IMR-90 (cell line): ENCODE measurements around the gene GRB2. TPM values are rescaled to one million over a fixed set of nuclear protein-coding genes. Genes with fewer than 3 reads are reported as not detected.

Experiments used
- ATAC-seq: fragments of 200-7000 bp; cut with Tn5 transposase; 2 replicates; pipeline ENCODE4 v1.9.1; 2020; ENCODE audit warnings: low read depth, mild to moderate bottlenecking, moderate library complexity
- BruUV-seq: library from RNA; stranded (reverse); fragments of 400-500 nt; replicated peaks from 2 replicates; lab custom pipeline; 2021; lab: Mats Ljungman, UMichigan
- CTCF ChIA-PET: fragments of 300-600 bp; formaldehyde crosslinking; extraction: SDS; loops from one replicate; lab custom pipeline; 2021; ENCODE audit warnings: antibody characterized with exemption; lab: Yijun Ruan, JAX
- POLR2A ChIA-PET: fragments of 300-600 bp; sonication (Branson Sonifier 250); formaldehyde crosslinking; loops from one replicate; lab custom pipeline; 2022; ENCODE audit warnings: antibody characterized with exemption; ENCODE audit not compliant: unreplicated experiment; lab: Charles Lee
- DNase-seq: peaks from one replicate; pipeline ENCODE4 v3.0.0; 2013
- H2AFZ ChIP-seq: replicated peaks from 2 replicates; pipeline ENCODE3; 2013; ENCODE audit warnings: low read length, mild to moderate bottlenecking; ENCODE audit not compliant: poor library complexity
- H2AK5ac ChIP-seq: 2 replicates; pipeline ENCODE4 v1.6.1; 2013; ENCODE audit warnings: low read depth, low read length, inconsistent platforms
- H2AK9ac ChIP-seq: replicated peaks from 2 replicates; pipeline ENCODE3; 2013; ENCODE audit warnings: mild to moderate bottlenecking, low read depth, low read length, moderate library complexity; ENCODE audit not compliant: poor library complexity
- H2BK120ac ChIP-seq: 2 replicates; pipeline ENCODE4 v1.6.1; 2013; ENCODE audit warnings: low read depth, low read length, inconsistent platforms
- H2BK15ac ChIP-seq: 3 replicates; pipeline ENCODE4 v1.6.1; 2013; ENCODE audit warnings: low read depth, low read length, inconsistent platforms
- H2BK20ac ChIP-seq: 2 replicates; pipeline ENCODE4 v1.6.1; 2013; ENCODE audit warnings: low read depth, mild to moderate bottlenecking, inconsistent platforms, low read length, moderate library complexity
- H2BK5ac ChIP-seq: 2 replicates; pipeline ENCODE4 v1.6.1; 2013; ENCODE audit warnings: mild to moderate bottlenecking, low read depth, low read length, inconsistent platforms; ENCODE audit not compliant: poor library complexity, severe bottlenecking
- H3K14ac ChIP-seq: replicated peaks from 2 replicates; pipeline ENCODE4 v1.6.1; 2013; ENCODE audit warnings: low read depth, low read length, inconsistent platforms
- H3K18ac ChIP-seq: 2 replicates; pipeline ENCODE4 v1.6.1; 2013; ENCODE audit warnings: low read depth, low read length, control low read depth
- H3K23ac ChIP-seq: 2 replicates; pipeline ENCODE4 v1.6.1; 2013; ENCODE audit warnings: low read depth, low read length, inconsistent platforms
- H3K27ac ChIP-seq: 2 replicates; pipeline ENCODE4 v1.5.1; 2013; ENCODE audit warnings: mild to moderate bottlenecking, control low read depth, low read length; ENCODE audit not compliant: insufficient read depth
- H3K27me3 ChIP-seq: 2 replicates; pipeline ENCODE4 v1.6.1; 2013; ENCODE audit warnings: low read length; ENCODE audit not compliant: control insufficient read depth, insufficient read depth
- H3K36me3 ChIP-seq: 2 replicates; pipeline ENCODE4 v1.6.1; 2013; ENCODE audit warnings: low read length, mixed read lengths; ENCODE audit not compliant: control insufficient read depth, insufficient read depth
- H3K4ac ChIP-seq: 2 replicates; pipeline ENCODE4 v1.6.1; 2013; ENCODE audit warnings: low read depth, low read length, inconsistent platforms
- H3K4me1 ChIP-seq: 2 replicates; pipeline ENCODE4 v1.6.1; 2013; ENCODE audit warnings: low read length, mixed read lengths; ENCODE audit not compliant: control insufficient read depth, insufficient read depth
- H3K4me2 ChIP-seq: 2 replicates; pipeline ENCODE4 v1.6.1; 2013; ENCODE audit warnings: low read depth, mild to moderate bottlenecking, control low read depth, low read length, moderate library complexity
- H3K4me3 ChIP-seq: 2 replicates; pipeline ENCODE4 v1.5.1; 2013; ENCODE audit warnings: low read depth, mild to moderate bottlenecking, control low read depth, low read length, moderate library complexity; ENCODE audit not compliant: insufficient read depth
- H3K56ac ChIP-seq: 2 replicates; pipeline ENCODE4 v1.6.1; 2013; ENCODE audit warnings: low read length, inconsistent platforms; ENCODE audit not compliant: insufficient read depth; ENCODE audit errors: extremely low read depth
- H3K79me1 ChIP-seq, 2 experiments: 2 replicates each; pipeline ENCODE4 v1.6.1; 2013; ENCODE audit warnings: low read length in 2 of 2, inconsistent platforms in 1 of 2, low read depth in 1 of 2
- H3K9ac ChIP-seq: 2 replicates; pipeline ENCODE4 v1.6.1; 2013; ENCODE audit warnings: low read depth, low read length, control low read depth
- H3K9me1 ChIP-seq: 2 replicates; pipeline ENCODE4 v1.6.1; 2013; ENCODE audit warnings: low read length, inconsistent platforms; ENCODE audit not compliant: insufficient read depth
- H3K9me3 ChIP-seq: 2 replicates; pipeline ENCODE4 v1.6.1; 2013; ENCODE audit warnings: low read length; ENCODE audit not compliant: control insufficient read depth, insufficient read depth
- H4K20me1 ChIP-seq: 2 replicates; pipeline ENCODE4 v1.6.1; 2013; ENCODE audit warnings: low read length, inconsistent platforms; ENCODE audit not compliant: insufficient read depth
- H4K5ac ChIP-seq: 2 replicates; pipeline ENCODE4 v1.6.1; 2013; ENCODE audit warnings: mild to moderate bottlenecking, low read depth, low read length, control low read depth
- H4K8ac ChIP-seq, 2 experiments: 2 replicates each; pipeline ENCODE4 v1.6.1; 2013; ENCODE audit warnings: low read depth in 2 of 2, low read length in 2 of 2, control low read depth in 1 of 2, inconsistent platforms in 1 of 2
- H4K91ac ChIP-seq: 2 replicates; pipeline ENCODE4 v1.6.1; 2013; ENCODE audit warnings: low read depth, low read length, inconsistent platforms; ENCODE audit not compliant: insufficient read depth
- FOS ChIP-seq: fragments of 150-350 bp; IDR thresholded peaks from 2 replicates; pipeline ENCODE4 v1.6.1; 2016; ENCODE audit warnings: low read depth, low read length
- MAZ ChIP-seq: IDR thresholded peaks from 2 replicates; pipeline ENCODE4 v1.6.1; 2012; ENCODE audit warnings: low read depth, mild to moderate bottlenecking, low read length, improper control_type of control experiment, moderate library complexity, borderline replicate concordance
- NFE2L2 ChIP-seq: fragments of 150-350 bp; IDR thresholded peaks from 2 replicates; pipeline ENCODE4 v1.6.1; 2016; ENCODE audit warnings: low read depth, mild to moderate bottlenecking, low read length
- POLR2A ChIP-seq: IDR thresholded peaks from 2 replicates; pipeline ENCODE4 v1.6.1; 2012; ENCODE audit warnings: mild to moderate bottlenecking, low read depth, low read length
- RCOR1 ChIP-seq: IDR thresholded peaks from 2 replicates; pipeline ENCODE4 v1.6.1; 2012; ENCODE audit warnings: mild to moderate bottlenecking, low read length, improper control_type of control experiment; ENCODE audit not compliant: insufficient replicate concordance
- WGBS, 2 experiments: methylation state at CpG; one replicate each; pipeline versions ENCODE4 v1.1.5 to v1.1.7; 2013; ENCODE audit warnings: missing lambda C conversion rate in 2 of 2; ENCODE audit not compliant: insufficient read length in 1 of 2; ENCODE audit errors: extremely low coverage in 2 of 2; 5-methylcytosine and 5-hydroxymethylcytosine counted together
- dilution Hi-C: fragments of 300-500 bp; cut with HindIII; formaldehyde crosslinking; loops from one replicate; pipeline ENCODE4 v1.14.3; 2018; ENCODE audit warnings: low sequenced_read_pairs; ENCODE audit not compliant: unreplicated experiment
- in situ Hi-C: fragments of 300-500 bp; cut with MboI; formaldehyde crosslinking; loops from 3 replicates; pipeline ENCODE4 v1.14.3; 2019; ENCODE audit warnings: low sequenced_read_pairs, inconsistent platforms, mixed read lengths
- intact Hi-C: fragments of 100-400 bp; cut with micrococcal nuclease; formaldehyde crosslinking; loops from 2 replicates; pipeline ENCODE4 v1.10.0; 2022
- polyA plus RNA-seq, 3 experiments: library from polyadenylated mRNA; depleted of rRNA; stranded (reverse); fragments of >200 nt; gene quantifications; 2 replicates each; pipeline ENCODE4 v1.2.3, GENCODE V29; 2012; ENCODE audit warnings: low replicate concordance in 1 of 3
- total RNA-seq: library from RNA; depleted of rRNA; stranded (reverse); fragments of >200 nt; gene quantifications from 2 replicates; pipeline ENCODE4 v1.2.3, GENCODE V29; 2012

The GRB2 gene
- total and polyA plus RNA-seq, 2 of the 4 experiments (the other 2 are of a cell fraction), result 49.3 to 62.1 TPM

GRCh38 chr17:75295201-75296158 lies 110.0 kb downstream of the GRB2 start:
- Histone ChIP-seq H4K8ac (no peak overlapping the region), H2AK5ac (no peak overlapping the region), H2AFZ (no peak overlapping the region), H3K23ac (no peak overlapping the region), H2BK20ac (no peak overlapping the region), H2BK5ac (no peak overlapping the region), H4K5ac (no peak overlapping the region), H3K56ac (no peak overlapping the region), H3K14ac (no peak overlapping the region), H3K18ac (no peak overlapping the region), H3K9me3 (no peaks in the 10 kb centered on the region), H3K9me1 (0 out of 2 replicates have a peak, but pooled peaks cover 3% of the 10 kb centered on the region), H2BK15ac (no peak overlapping the region), H3K79me1 (no peaks in the 10 kb centered on the region), H4K20me1 (no peaks in the 10 kb centered on the region), H3K27ac (no peak overlapping the region), H2AK9ac (no peak overlapping the region), H3K27me3 (no peaks in the 10 kb centered on the region), H3K9ac (no peak overlapping the region), H3K4me2 (no peak overlapping the region), H3K36me3 (no peaks in the 10 kb centered on the region), H4K91ac (no peak overlapping the region), H3K4me3 (no peak overlapping the region), H3K4ac (no peak overlapping the region), H3K4me1 (no peaks in the 10 kb centered on the region; the same call in 1 of the 2 replicates), H2BK120ac (no peak overlapping the region)
- no peak for TF ChIP-seq NFE2L2
- TF ChIP-seq MAZ, result no peak
- no peak for TF ChIP-seq RCOR1
- no peak for TF ChIP-seq POLR2A
- no peak for TF ChIP-seq FOS
- DNase-seq (no peak), ATAC-seq (no peak)
- ChIA-PET CTCF (no interaction called here), POLR2A (no interaction called here)
- intact Hi-C loops (no loop called here), in situ Hi-C loops (no loop called here), dilution Hi-C loops (no loop called here)
- no TSS peak for BruUV-seq
- no CpG with 5 or more reads among the region's 8 CpGs for WGBS, 2 experiments
